ENCODE results near the gene DIPK1A.

DNA sequence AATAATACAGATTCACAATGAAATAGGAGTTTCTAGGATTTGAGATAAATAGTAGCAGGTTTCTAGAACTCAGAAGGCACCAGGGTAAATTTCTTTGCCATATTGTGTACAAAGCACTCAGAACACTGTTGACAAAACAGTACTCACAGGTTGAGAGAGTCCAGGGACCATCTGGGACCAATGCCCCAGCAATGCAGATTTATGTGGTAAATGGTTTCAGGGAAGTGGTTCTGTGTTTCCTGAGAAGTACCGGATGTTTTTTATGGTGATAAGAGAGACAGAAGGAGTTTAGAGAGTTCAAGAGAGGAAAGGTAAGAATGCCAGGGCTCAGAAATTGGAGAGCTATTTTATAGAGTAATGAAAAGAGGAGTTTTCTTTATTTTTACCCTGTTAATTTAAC is 29.6 kb upstream of the DIPK1A start:
- TF ChIP-seq, protein P1, sequence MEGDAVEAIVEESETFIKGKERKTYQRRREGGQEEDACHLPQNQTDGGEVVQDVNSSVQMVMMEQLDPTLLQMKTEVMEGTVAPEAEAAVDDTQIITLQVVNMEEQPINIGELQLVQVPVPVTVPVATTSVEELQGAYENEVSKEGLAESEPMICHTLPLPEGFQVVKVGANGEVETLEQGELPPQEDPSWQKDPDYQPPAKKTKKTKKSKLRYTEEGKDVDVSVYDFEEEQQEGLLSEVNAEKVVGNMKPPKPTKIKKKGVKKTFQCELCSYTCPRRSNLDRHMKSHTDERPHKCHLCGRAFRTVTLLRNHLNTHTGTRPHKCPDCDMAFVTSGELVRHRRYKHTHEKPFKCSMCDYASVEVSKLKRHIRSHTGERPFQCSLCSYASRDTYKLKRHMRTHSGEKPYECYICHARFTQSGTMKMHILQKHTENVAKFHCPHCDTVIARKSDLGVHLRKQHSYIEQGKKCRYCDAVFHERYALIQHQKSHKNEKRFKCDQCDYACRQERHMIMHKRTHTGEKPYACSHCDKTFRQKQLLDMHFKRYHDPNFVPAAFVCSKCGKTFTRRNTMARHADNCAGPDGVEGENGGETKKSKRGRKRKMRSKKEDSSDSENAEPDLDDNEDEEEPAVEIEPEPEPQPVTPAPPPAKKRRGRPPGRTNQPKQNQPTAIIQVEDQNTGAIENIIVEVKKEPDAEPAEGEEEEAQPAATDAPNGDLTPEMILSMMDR (conservative IDR thresholded peaks at IDR 0.05 in 1 of 2, IDR thresholded peaks at IDR 0.05 in 1 of 2; ENCODE audit: low read depth in 1 of 2, low read length in 2 of 2) = no peak
- no peak for TF ChIP-seq EZH2 (IDR thresholded peaks at IDR 0.05; ENCODE audit: low read length, missing control alignments)

Measured in fibroblast of lung (primary cell).